GM12801 (cell line): ENCODE data around the gene ATF4.

ENCODE experiments used
- TF ChIP-seq, protein P1 (sequence below): IDR thresholded peaks from one replicate; pipeline ENCODE4 v1.5.1; 2011; ENCODE audit warnings: control low read depth; ENCODE audit not compliant: insufficient read length; ENCODE audit errors: extremely low read depth

The ATF4 gene

DNA sequence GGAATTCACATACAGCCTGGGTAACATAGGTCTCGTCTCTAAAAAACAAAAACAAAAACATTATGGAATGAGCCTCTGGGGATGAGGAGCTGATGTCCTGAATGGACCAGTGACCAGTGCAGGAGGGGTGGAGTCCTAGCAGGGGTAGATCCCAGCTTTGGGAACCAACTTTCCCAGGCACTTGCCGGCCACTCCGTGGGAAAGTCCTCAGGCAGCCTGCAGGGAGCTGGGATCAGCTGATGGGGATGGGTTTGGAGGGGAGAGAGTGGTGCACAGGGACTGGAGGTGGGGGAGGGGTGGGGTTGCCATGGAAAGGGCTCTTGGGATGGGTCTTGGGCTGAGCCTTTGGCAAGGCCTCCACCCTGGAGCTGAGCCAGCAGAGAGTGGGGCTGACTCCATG lies 44.5 kb upstream of the ATF4 start:
- TF ChIP-seq, protein P1, sequence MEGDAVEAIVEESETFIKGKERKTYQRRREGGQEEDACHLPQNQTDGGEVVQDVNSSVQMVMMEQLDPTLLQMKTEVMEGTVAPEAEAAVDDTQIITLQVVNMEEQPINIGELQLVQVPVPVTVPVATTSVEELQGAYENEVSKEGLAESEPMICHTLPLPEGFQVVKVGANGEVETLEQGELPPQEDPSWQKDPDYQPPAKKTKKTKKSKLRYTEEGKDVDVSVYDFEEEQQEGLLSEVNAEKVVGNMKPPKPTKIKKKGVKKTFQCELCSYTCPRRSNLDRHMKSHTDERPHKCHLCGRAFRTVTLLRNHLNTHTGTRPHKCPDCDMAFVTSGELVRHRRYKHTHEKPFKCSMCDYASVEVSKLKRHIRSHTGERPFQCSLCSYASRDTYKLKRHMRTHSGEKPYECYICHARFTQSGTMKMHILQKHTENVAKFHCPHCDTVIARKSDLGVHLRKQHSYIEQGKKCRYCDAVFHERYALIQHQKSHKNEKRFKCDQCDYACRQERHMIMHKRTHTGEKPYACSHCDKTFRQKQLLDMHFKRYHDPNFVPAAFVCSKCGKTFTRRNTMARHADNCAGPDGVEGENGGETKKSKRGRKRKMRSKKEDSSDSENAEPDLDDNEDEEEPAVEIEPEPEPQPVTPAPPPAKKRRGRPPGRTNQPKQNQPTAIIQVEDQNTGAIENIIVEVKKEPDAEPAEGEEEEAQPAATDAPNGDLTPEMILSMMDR: no peak

DNA sequence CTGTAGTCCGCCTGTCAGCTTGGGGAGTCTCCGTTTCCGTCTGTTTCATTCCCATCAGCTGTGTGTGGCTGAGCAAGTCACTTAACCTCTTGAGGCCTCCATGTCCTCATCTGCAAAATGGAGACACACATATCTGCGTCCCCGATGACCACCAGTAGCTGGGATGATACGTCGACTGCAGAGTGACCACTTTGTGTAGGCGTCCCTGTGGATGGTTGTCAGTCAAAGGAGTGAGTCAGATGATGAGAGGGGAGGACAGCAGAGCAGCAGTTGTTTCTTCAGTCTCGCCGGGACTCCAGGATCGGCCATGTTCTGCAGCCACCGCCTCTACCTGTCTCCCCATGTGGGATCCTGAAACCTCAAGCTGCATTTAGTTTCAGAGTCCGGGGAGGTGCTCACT lies 43.7 kb upstream of the ATF4 start:
- TF ChIP-seq, protein P1: no peak

DNA sequence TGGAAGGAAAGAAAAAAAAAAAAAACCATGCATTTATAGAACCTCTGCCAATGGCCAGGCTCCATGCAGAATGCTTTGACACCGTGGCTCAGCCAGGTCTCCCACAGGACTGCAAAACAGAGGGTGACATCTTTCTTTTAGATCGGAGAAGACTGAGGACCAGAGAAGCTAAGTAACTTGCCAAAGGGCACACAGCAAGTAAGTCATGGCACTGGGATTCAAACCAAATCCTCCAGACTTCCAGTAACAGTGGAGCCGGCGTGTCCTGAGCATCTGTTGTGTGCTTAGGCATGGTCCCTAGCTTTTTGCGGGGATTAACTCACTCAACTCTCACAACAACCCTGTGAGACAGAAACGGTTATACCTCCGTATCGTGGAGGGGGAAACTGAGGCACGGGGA lies 42.8 kb upstream of the ATF4 start:
- TF ChIP-seq, protein P1: no peak

DNA sequence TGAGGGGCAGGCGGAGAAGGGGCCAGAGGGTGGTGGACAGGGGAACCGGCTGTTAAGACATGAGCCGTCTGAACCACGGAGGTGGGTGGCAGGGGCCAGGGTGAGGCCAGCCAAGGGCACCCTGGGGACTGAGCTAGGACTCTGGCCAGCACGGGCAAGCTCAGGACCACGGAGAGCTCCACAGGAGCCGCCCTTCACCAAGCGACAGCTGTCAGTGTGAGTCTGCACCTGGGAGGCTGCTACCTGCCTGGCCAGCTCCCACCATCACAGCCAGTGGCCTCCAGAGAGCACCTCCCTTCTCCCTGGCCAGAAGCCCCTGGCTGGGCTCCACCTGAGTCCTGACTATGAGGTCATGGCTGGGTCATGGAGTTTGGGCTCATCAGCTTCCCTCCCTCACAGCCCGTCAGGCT lies 41.9 kb upstream of the ATF4 start:
- TF ChIP-seq, protein P1: no peak

DNA sequence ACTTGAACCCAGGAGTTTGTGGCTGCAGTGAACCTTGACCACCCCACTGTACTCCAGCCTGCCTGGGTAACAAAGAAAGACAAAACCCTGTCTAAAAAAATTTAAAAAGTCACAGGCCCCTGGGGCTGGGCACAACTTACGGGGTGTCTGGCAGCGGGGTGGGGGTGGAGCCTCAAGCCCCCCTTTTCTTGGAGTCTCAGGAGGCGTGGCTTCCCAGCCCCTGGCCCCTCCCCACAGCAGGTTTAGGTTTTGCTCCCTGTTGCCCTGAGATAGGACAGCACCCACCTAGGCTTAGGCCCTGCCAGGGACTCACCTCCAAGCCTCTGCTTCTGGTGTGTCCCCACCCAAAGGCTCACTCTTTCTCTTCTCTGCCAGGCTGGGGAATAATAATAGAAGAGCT lies 41.1 kb upstream of the ATF4 start:
- TF ChIP-seq, protein P1: no peak

DNA sequence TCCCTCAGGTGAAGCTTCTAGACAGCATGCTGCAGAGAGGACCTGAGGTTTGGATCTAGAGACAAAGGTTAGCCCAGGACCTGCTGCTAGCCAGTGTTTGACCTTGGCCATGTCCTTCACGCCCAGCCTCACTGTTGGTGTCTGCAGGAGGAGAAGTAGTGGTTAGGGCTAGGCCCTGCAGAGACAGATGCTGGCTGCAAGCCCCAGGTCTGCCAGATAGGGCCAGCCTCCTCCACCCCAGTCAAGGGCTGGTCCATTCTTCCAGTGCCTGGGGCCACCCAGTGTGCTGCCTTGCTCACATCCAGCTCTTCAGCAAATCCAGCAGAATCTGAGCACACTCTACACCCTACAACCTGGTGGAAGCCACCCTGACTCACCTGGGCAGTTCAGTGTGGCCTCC lies 39.8 kb upstream of the ATF4 start:
- TF ChIP-seq, protein P1: no peak

DNA sequence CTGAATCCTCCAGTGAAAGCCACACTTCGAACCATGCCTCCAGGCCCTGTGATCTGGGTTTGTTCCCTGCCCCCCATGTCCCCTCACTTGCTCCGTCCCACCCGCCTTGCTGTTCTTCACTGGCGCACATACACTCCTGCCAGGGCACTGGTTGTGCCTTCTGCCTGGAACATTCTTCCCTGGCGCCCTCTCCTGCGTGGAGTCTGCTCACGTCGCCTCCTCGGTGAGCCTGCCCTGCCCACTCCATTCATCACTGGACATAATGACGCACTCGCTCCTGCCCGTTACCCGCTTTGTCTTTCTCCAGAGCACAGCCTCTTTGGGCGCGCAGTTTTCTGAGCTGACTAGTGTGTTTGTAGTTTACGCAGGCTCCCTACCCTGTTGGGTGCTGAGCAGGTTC lies 39.3 kb upstream of the ATF4 start:
- TF ChIP-seq, protein P1: no peak

DNA sequence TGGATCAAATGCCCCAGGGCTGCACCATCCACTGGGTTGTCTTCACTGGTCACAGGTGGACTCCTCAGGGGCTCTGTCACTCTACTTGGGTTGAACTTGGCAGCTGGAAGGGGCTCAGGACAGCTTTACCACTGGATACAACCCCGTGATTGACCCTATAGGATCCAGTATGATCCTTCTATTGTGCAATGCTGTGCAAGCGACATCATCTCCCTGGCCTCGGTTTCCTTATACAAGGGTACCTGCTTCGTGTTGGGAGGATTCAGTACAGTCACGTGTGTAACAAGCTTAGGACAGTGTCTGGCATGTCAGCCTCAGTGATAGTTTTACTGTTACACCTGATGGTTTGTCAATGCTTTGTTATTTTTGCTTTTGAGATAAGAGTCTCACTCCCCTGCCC lies 38.8 kb upstream of the ATF4 start:
- TF ChIP-seq, protein P1: no peak
